Gastroesophageal sphincter (tissue), 3 donors: ENCODE measurements around the gene LSR.

Experiments
- CTCF ChIP-seq, 4 experiments: fragments of 200-600 bp in 2 of 4; fragments of 450-650 bp in 2 of 4; sonication (generic) in 1 of 4; IDR thresholded peaks; one replicate each; pipeline ENCODE4 v1.5.1; 2017 to 2019; ENCODE audit warnings: antibody characterized with exemption in 4 of 4, mild to moderate bottlenecking in 2 of 4, moderate library complexity in 2 of 4
- EP300 ChIP-seq: sonication (generic); formaldehyde crosslinking; IDR thresholded peaks from one replicate; pipeline ENCODE4 v1.6.1; 2017; ENCODE audit warnings: antibody characterized with exemption, mild to moderate bottlenecking
- POLR2A ChIP-seq, 2 donors: fragments of 450-650 bp; IDR thresholded peaks; one replicate each; pipeline ENCODE4 v1.6.1; 2017; ENCODE audit warnings: antibody characterized with exemption in 2 of 2, mild to moderate bottlenecking in 2 of 2, moderate library complexity in 1 of 2
- POLR2AphosphoS5 ChIP-seq: sonication (generic); formaldehyde crosslinking; IDR thresholded peaks from one replicate; pipeline ENCODE4 v1.6.1; 2017; ENCODE audit warnings: antibody characterized with exemption

GRCh38 chr19:35222373-35223015 is 26.3 kb upstream of the LSR start:
- TF ChIP-seq POLR2A (IDR thresholded peaks at IDR 0.05) (no peak), CTCF (IDR thresholded peaks at IDR 0.05) (no peak), POLR2AphosphoS5 (no peak), EP300 (no peak)
